ENCODE measurements around the gene CROCC2.

The CROCC2 gene

DNA sequence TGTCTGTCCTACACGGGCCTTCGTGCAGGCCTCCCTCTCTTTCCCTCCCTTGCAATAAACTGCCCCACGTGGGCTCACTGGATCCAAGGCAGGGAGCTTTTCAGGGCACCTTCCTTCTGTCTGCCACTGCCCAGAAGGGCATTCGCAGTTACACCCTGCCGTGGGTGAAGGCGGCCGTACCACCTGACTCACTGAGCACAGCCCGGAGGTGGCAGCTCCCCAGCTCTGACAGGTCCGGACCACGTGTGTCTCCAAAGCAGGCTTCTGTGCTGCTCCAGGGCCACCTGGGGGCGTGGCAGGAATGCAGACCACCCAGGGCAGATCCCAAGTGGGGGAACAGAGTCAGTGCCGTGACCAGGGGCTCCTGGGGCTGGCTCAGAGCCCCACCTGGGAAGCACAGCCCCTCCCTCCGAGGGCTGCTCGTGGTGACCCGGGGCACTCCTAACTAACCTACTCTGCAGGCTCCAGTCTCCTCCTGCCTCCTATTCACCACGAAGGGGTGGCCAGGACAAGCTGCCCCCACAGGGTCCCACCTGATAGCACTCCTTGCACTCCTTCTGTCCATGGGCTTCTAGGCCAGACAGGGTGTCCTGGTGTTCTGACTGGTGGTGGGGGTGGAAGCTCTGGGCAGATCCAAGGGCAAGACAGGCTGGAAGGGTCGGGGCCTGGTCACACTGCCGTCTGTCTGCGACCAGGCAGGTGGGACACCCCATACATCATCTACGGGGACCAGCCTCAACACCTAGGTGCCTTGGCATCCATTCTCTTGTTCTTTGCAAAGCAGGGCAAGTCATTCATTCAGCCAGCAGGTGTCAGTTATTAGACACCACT is 102.0 kb downstream of the CROCC2 start:
- Histone ChIP-seq H3K9me3 (replicated peaks in 1 of 11) (peaks cover 28 to 32% (median 30%) of the 10 kb centered on the region in 11 experiments), H3K4me3 (no peak overlapping the region), H3K27ac (no peak overlapping the region), H3K4me1 (peaks cover 14 to 61% (median 54%) of the 10 kb centered on the region in 10 experiments; a peak in 18 of 20 replicates), H3K36me3 (peaks cover 0 to 8% (median 4%) of the 10 kb centered on the region in 11 experiments; a peak in 4 of 22 replicates), H4K20me1 (no peaks in the 10 kb centered on the region), H3K4me2 (peak overlapping the region in 8 of 11 experiments; percentile 66 to 93 (median 86); a peak in 14 of 22 replicates), H3K9ac (no peak overlapping the region), H3K27me3 (peaks cover 0 to 21% (median 0%) of the 10 kb centered on the region in 11 experiments; a peak in 6 of 22 replicates)
- TF ChIP-seq Cebpa-rat (IDR thresholded peaks at IDR 0.05), result no peak

DNA sequence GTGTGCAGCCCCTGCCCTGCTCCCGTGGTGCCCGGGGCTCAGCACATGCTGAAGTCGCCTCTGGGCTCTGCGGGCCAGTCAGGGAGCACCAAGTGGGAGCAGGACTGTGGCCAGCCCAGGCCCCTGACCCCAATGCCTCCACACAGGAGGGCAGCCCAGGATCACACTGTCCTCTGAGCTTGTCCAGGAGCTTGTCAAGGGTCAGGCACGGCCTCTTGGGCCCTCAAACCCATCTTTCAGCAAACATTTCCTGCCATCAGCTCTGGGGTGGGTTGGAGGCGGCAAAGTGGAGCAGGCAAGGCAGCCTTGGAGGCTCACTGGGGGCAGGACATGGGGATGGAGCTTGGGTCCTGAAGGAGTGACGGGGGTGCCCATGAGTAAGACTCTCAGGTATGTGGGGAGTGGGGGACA is 102.6 kb downstream of the CROCC2 start:
- peaks cover 22 to 26% (median 24%) of the 10 kb centered on the region in 11 experiments for H3K9me3 ChIP-seq (replicated peaks in 1 of 11)

DNA sequence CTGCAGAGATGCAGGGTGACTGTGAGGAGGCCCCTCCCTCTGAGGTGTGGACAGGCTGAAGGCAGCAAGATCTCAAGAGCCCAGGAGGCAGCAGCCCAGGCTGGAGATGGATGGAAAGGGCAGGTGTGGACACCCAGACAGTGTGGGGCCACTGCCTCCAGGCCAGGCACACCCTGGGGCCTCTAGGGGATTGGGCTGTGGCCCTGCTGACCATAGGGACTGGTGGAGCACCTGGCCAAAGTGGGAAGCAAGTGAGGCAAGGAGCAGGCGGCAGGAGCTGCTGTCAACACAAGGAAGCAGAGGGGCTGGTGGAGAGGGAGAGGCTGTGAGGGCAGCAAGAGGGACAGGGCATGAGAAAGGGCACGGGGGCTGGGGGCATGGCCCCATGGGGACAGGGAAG is 103.1 kb downstream of the CROCC2 start:
- Histone ChIP-seq H3K9me3 (replicated peaks in 1 of 11) (peaks cover 17 to 21% (median 19%) of the 10 kb centered on the region in 11 experiments), H3K4me3 (no peak overlapping the region; a peak in 1 of 20 replicates), H3K27ac (peak overlapping the region in 7 of 11 experiments; percentile 59 to 76 (median 72); a peak in 9 of 22 replicates), H3K36me3 (no peaks in the 10 kb centered on the region), H4K20me1 (no peaks in the 10 kb centered on the region), H3K4me2 (peak overlapping the region; percentile 66 to 93 (median 84); a peak in 21 of 22 replicates), H3K27me3 (peaks cover 0 to 21% (median 0%) of the 10 kb centered on the region in 11 experiments; a peak in 6 of 22 replicates), H3K9ac (peak overlapping the region in 6 of 11 experiments; percentile 62 to 73 (median 70); a peak in 7 of 22 replicates), H3K4me1 (peaks cover 14 to 61% (median 54%) of the 10 kb centered on the region in 10 experiments; a peak in 18 of 20 replicates)
- TF ChIP-seq Cebpa-rat (IDR thresholded peaks at IDR 0.05), result no peak

More for the DNA sequence above, 102.6 kb downstream of the CROCC2 start:
- Histone ChIP-seq H3K36me3 (peaks cover 0 to 3% (median 2%) of the 10 kb centered on the region in 11 experiments; a peak in 4 of 22 replicates), H3K4me2 (peak overlapping the region in 9 of 11 experiments; percentile 66 to 93 (median 85); a peak in 17 of 22 replicates), H3K27ac (no peak overlapping the region), H3K4me1 (peaks cover 14 to 61% (median 54%) of the 10 kb centered on the region in 10 experiments; a peak in 18 of 20 replicates), H3K27me3 (peaks cover 0 to 21% (median 0%) of the 10 kb centered on the region in 11 experiments; a peak in 6 of 22 replicates), H3K9ac (peak overlapping the region in 1 of 11 experiments; percentile 71; a peak in 1 of 22 replicates), H4K20me1 (no peaks in the 10 kb centered on the region), H3K4me3 (no peak overlapping the region)
- TF ChIP-seq Cebpa-rat (IDR thresholded peaks at IDR 0.05), result no peak

DNA sequence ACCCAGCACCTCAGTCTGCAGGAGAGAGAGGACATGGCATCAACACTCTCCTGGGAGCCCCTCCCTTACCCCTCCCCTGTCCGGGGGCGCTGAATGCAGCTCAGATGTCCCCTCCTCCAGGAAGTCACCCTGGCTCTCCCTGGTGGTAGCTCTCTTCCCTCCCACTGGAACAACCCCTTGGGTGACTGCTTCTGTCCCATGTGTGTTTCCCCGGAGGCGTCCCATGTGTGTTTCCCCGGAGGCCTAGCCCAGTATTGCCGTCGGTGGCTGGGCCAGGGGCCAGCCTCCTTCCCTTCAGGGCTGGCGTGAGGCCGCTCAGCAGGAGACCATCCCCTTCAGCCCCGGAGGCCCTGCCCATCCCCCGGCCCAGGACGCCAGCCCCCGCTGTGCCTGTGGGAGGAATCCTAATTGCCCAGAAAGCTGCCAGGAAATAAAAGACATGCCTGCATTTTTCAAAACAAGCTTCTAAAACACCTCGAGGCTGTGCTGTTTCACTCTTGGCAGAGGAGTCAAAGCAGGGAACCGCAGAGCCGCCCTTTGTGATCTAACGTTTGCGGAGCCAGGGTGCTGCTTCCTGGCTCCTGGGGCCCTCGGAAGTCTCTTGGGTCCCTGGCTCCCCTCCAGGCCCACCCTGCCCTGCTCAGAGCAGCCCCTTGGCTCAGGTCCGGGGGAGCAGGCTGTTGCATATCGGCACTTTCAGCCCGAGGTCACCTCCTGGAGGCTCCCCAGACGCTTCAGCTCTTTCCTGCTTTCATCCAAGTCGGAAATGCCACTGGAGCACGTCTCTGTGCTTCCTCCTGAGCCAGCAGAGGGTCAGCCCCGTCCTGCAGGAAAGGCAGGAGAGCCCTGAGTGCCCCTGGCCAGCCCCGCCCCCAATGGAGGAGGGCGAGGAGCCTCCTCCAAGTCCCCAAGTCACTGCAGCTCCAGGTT is 103.7 kb downstream of the CROCC2 start:
- Histone ChIP-seq H3K4me2 (peak overlapping the region; percentile 66 to 93 (median 84)), H3K9me3 (replicated peaks in 1 of 11) (peaks cover 11 to 16% (median 12%) of the 10 kb centered on the region in 11 experiments), H3K4me3 (peak overlapping the region in 9 of 10 experiments; percentile 5 to 58 (median 25); a peak in 9 of 20 replicates), H3K4me1 (peaks cover 14 to 61% (median 54%) of the 10 kb centered on the region in 10 experiments; a peak in 18 of 20 replicates), H4K20me1 (no peaks in the 10 kb centered on the region), H3K36me3 (no peaks in the 10 kb centered on the region), H3K27ac (peak overlapping the region in 9 of 11 experiments; percentile 52 to 76 (median 70); a peak in 18 of 22 replicates), H3K27me3 (peaks cover 0 to 21% (median 0%) of the 10 kb centered on the region in 11 experiments; a peak in 6 of 22 replicates), H3K9ac (peak overlapping the region; percentile 15 to 73 (median 62); a peak in 20 of 22 replicates)
- no peak for TF ChIP-seq Cebpa-rat (IDR thresholded peaks at IDR 0.05)

DNA sequence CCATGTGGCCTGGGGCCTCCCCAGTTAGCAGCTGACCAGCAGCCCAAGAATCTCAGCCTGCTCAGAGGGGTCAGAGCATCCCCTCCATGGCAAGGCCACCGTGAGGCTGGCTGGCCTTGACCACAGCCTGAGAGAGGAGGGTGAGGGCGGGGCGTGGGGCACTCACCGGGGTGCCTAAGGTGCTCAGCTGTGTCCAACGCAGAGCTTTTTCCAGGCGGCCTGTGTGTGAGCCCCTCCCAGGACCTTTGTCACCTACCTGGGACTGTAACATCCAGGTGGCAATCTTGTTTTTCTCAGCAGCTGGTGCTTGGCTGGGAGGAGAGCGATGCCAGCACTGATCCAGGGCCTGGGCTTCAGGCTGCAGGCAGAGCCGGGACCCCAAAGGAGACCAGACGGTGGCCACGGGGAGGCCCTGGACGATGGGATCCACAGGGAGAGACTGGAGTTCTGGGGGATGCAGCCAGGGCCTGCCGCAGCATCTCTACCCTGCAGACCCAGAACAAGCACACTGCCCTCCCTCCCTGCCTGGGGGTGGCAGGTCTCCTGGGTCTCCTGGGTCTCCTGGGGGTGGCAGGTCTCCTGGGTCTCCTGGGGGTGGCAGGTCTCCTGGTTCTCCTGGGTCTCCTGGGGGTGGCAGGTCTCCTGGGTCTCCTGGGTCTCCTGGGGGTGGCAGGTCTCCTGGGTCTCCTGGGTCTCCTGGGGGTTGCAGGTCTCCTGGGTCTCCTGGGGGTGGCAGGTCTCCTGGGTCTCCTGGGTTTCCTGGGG is 104.6 kb downstream of the CROCC2 start:
- Histone ChIP-seq H3K4me1 (peaks cover 14 to 61% (median 54%) of the 10 kb centered on the region in 10 experiments; a peak in 18 of 20 replicates), H3K27ac (peak overlapping the region in 9 of 11 experiments; percentile 52 to 76 (median 70); a peak in 15 of 22 replicates), H3K27me3 (peaks cover 0 to 21% (median 0%) of the 10 kb centered on the region in 11 experiments; a peak in 6 of 22 replicates), H3K9me3 (replicated peaks in 1 of 11) (peaks cover 2 to 8% (median 4%) of the 10 kb centered on the region in 11 experiments; a peak in 19 of 22 replicates), H3K4me2 (peak overlapping the region; percentile 66 to 93 (median 84)), H3K36me3 (no peaks in the 10 kb centered on the region), H4K20me1 (no peaks in the 10 kb centered on the region), H3K4me3 (peak overlapping the region in 3 of 10 experiments; percentile 18 to 58 (median 43); a peak in 4 of 20 replicates), H3K9ac (peak overlapping the region in 10 of 11 experiments; percentile 15 to 73 (median 62); a peak in 17 of 22 replicates)
- no peak for TF ChIP-seq Cebpa-rat (IDR thresholded peaks at IDR 0.05)

DNA sequence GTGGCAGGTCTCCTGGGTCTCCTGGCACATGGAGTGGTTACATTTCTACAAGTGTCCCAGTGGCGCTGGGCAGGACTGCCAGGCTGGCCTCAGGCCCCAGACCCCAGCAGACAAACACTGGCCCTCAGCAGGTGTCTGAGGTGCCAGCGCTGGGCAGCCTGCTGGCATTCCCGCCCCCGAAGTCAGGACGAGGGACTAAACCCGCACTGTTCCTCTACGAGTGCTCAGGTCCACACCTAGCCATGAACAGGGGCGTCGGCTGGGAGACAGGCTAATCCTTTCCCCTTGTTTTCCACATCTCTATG is 105.1 kb downstream of the CROCC2 start:
- Histone ChIP-seq H3K9me3 (replicated peaks in 1 of 11) (peaks cover 0 to 2% (median 0%) of the 10 kb centered on the region in 11 experiments; a peak in 2 of 22 replicates), H3K4me2 (peak overlapping the region in 9 of 11 experiments; percentile 54 to 93 (median 85); a peak in 17 of 22 replicates), H3K27ac (no peak overlapping the region), H3K36me3 (no peaks in the 10 kb centered on the region), H4K20me1 (no peaks in the 10 kb centered on the region), H3K27me3 (peaks cover 0 to 21% (median 0%) of the 10 kb centered on the region in 11 experiments; a peak in 6 of 22 replicates), H3K4me3 (no peak overlapping the region), H3K9ac (no peak overlapping the region), H3K4me1 (peaks cover 14 to 61% (median 54%) of the 10 kb centered on the region in 10 experiments; a peak in 18 of 20 replicates)
- no peak for TF ChIP-seq Cebpa-rat (IDR thresholded peaks at IDR 0.05)

DNA sequence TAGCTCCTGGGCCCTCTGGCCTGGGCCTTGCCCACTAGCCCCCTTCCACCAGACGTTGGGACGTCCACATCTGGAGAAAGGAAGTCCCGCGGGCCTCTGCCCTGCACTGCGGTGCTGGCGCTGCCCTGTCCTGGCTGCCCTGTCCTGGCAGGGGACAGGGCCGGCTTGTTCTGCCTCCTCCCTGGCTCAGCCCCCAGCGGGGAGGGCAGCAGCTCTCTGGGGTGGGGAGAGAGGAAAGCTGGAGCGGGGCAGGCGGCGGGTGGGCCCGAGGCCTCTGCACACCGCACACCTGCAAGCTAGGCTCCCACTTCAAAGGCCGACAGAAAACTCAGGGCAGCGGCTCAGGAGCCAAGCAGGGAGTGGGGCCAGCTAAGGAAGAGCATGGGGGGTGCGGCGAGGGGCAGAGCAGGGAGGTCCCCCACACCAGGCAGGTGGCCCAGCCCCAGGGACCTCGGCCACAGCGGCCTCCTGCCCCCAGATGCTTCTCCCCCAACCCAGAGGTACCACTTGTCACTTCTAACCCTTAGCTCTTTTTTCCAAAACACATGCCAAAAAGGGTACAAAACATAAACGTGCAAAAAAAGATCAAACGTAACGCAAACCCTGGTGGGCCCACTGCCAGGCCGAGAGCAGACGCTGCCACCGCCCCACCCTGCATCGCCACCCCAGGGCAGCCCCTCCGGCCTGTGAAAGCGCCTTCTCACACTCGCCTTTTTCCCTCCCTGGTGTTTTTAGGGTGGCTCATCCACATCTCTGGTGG is 105.8 kb downstream of the CROCC2 start:
- Histone ChIP-seq H3K4me1 (peaks cover 14 to 56% (median 53%) of the 10 kb centered on the region in 10 experiments; a peak in 18 of 20 replicates), H4K20me1 (no peaks in the 10 kb centered on the region), H3K36me3 (no peaks in the 10 kb centered on the region), H3K27ac (no peak overlapping the region), H3K27me3 (peaks cover 0 to 21% (median 0%) of the 10 kb centered on the region in 11 experiments; a peak in 6 of 22 replicates), H3K4me3 (no peak overlapping the region), H3K9ac (peak overlapping the region in 2 of 11 experiments; percentile 28; a peak in 3 of 22 replicates), H3K9me3 (replicated peaks in 1 of 11) (no peaks in the 10 kb centered on the region), H3K4me2 (peak overlapping the region in 9 of 11 experiments; percentile 32 to 93 (median 85); a peak in 16 of 22 replicates)
- TF ChIP-seq Cebpa-rat (IDR thresholded peaks at IDR 0.05), result no peak
